H1 (cell line): Measurements from ENCODE around the gene C2orf72. TPM values are rescaled to one million over a fixed set of nuclear protein-coding genes. Genes with fewer than 3 reads are reported as not detected.

Source experiments
- CTCF ChIA-PET: fragments of 300-600 bp; sonication (Branson Sonifier 250); formaldehyde crosslinking; loops from one replicate; lab custom pipeline; 2021; ENCODE audit not compliant: partially characterized antibody; lab: Charles Lee
- POLR2A ChIA-PET: fragments of 300-600 bp; sonication (Branson Sonifier 250); formaldehyde crosslinking; loops from one replicate; lab custom pipeline; 2021; ENCODE audit warnings: inconsistent platforms; ENCODE audit not compliant: partially characterized antibody; lab: Charles Lee
- DNase-seq, 2 experiments: peaks; one replicate each; pipeline versions ENCODE4 v3.0.0 to v3.0.0-alpha.2; 2010 to 2022; ENCODE audit warnings: low spot score in 2 of 2, low read depth in 1 of 2, mixed read lengths in 1 of 2
- FAIRE-seq: peaks from 2 replicates; lab custom pipeline; 2011; peaks lifted over from hg19 to GRCh38; lab: Jason Lieb, UNC
- H2AFZ ChIP-seq: 2 replicates; pipeline ENCODE4 v1.8.1; 2012; ENCODE audit warnings: low read length, inconsistent platforms
- H2AK5ac ChIP-seq: 2 replicates; pipeline ENCODE4 v1.6.1; 2013; ENCODE audit warnings: low read depth, low read length
- H2BK120ac ChIP-seq: replicated peaks from 2 replicates; pipeline ENCODE3; 2013; ENCODE audit warnings: low read depth, low read length, inconsistent platforms
- H2BK12ac ChIP-seq: 2 replicates; pipeline ENCODE4 v1.6.1; 2013; ENCODE audit warnings: low read depth, low read length
- H2BK15ac ChIP-seq: 2 replicates; pipeline ENCODE4 v1.6.1; 2013; ENCODE audit warnings: low read length
- H2BK20ac ChIP-seq: 2 replicates; pipeline ENCODE4 v1.6.1; 2013; ENCODE audit warnings: low read length
- H2BK5ac ChIP-seq: 2 replicates; pipeline ENCODE4 v1.6.1; 2013; ENCODE audit warnings: low read depth, low read length
- H3K14ac ChIP-seq: 2 replicates; pipeline ENCODE4 v1.6.1; 2013; ENCODE audit warnings: inconsistent platforms; ENCODE audit not compliant: insufficient read length
- H3K18ac ChIP-seq: 2 replicates; pipeline ENCODE4 v1.6.1; 2013; ENCODE audit warnings: low read length; ENCODE audit errors: extremely low read depth
- H3K23ac ChIP-seq: 2 replicates; pipeline ENCODE4 v1.6.1; 2013; ENCODE audit warnings: inconsistent platforms; ENCODE audit not compliant: insufficient read length
- H3K23me2 ChIP-seq: 2 replicates; pipeline ENCODE4 v1.6.1; 2013; ENCODE audit warnings: low read depth, low read length
- H3K27ac ChIP-seq: 2 replicates; pipeline ENCODE4 v1.6.1; 2011; ENCODE audit warnings: low read depth, low read length, inconsistent platforms
- H3K27me3 ChIP-seq, 4 experiments: replicated peaks in 1 of 4; 1 replicate in 1 of 4; 2 replicates in 3 of 4; pipeline versions ENCODE4 v1.6.1 to v1.8.1; 2011 to 2013; ENCODE audit warnings: low read length in 3 of 4, mild to moderate bottlenecking in 3 of 4, inconsistent platforms in 2 of 4, mixed read lengths in 2 of 4, moderate library complexity in 1 of 4; ENCODE audit not compliant: control insufficient read depth in 3 of 4, insufficient read depth in 3 of 4; ENCODE audit errors: extremely low read depth in 1 of 4
- H3K36me3 ChIP-seq, 4 experiments: 2 replicates each; pipeline versions ENCODE4 v1.6.1 to v1.8.1; 2011 to 2013; ENCODE audit warnings: mild to moderate bottlenecking in 4 of 4, low read length in 3 of 4, moderate library complexity in 2 of 4, control low read depth in 1 of 4, inconsistent platforms in 1 of 4; ENCODE audit not compliant: insufficient read depth in 4 of 4, control insufficient read depth in 2 of 4
- H3K4ac ChIP-seq: replicated peaks from 2 replicates; pipeline ENCODE3; 2013; ENCODE audit warnings: low read length, low read depth, mixed read lengths, inconsistent platforms; ENCODE audit not compliant: insufficient read length
- H3K4me1 ChIP-seq, 4 experiments: replicated peaks in 1 of 4; 1 replicate in 1 of 4; 2 replicates in 3 of 4; pipeline versions ENCODE4 v1.6.1 to v1.8.1; 2011 to 2013; ENCODE audit warnings: low read length in 3 of 4, inconsistent platforms in 2 of 4, mixed read lengths in 1 of 4; ENCODE audit not compliant: insufficient read depth in 4 of 4, control insufficient read depth in 3 of 4
- H3K4me2 ChIP-seq, 2 experiments: 2 replicates each; pipeline versions ENCODE4 v1.6.1 to v1.8.1; 2011 to 2013; ENCODE audit warnings: low read depth in 2 of 2, low read length in 2 of 2, control low read depth in 1 of 2, inconsistent platforms in 1 of 2, mild to moderate bottlenecking in 1 of 2; ENCODE audit not compliant: insufficient read depth in 1 of 2
- H3K4me3 ChIP-seq, 4 experiments: fragments of 200-600, 300-600 bp in 1 of 4; sonication (generic), shearing (Covaris generic), sonication (Bioruptor Twin) in 1 of 4; 2 replicates each; pipeline versions ENCODE4 v1.5.1 to v1.8.1; 2011 to 2016; ENCODE audit warnings: low read length in 4 of 4, low read depth in 3 of 4, control low read depth in 2 of 4, inconsistent platforms in 2 of 4, mild to moderate bottlenecking in 2 of 4, mixed read lengths in 1 of 4, moderate library complexity in 1 of 4; ENCODE audit not compliant: insufficient read depth in 2 of 4; ENCODE audit errors: extremely low read depth in 1 of 4
- H3K56ac ChIP-seq: replicated peaks from 2 replicates; pipeline ENCODE3; 2013; ENCODE audit warnings: low read depth, mild to moderate bottlenecking, mixed read lengths, low read length, inconsistent platforms; ENCODE audit not compliant: insufficient read length
- H3K79me1 ChIP-seq: 2 replicates; pipeline ENCODE4 v1.6.1; 2013; ENCODE audit warnings: low read depth, low read length, control low read depth
- H3K79me2 ChIP-seq, 2 experiments: 2 replicates each; pipeline versions ENCODE4 v1.6.1 to v1.8.1; 2012 to 2013; ENCODE audit warnings: low read length in 2 of 2, mild to moderate bottlenecking in 2 of 2, inconsistent platforms in 1 of 2; ENCODE audit not compliant: insufficient read depth in 2 of 2, control insufficient read depth in 1 of 2
- H3K9ac ChIP-seq, 4 experiments: replicated peaks in 1 of 4; 1 replicate in 1 of 4; 2 replicates in 3 of 4; pipeline versions ENCODE4 v1.6.1 to v1.8.1; 2011 to 2013; ENCODE audit warnings: low read depth in 3 of 4, low read length in 3 of 4, control low read depth in 2 of 4, mild to moderate bottlenecking in 2 of 4, moderate library complexity in 2 of 4, inconsistent platforms in 1 of 4; ENCODE audit errors: extremely low read depth in 1 of 4
- H3K9me3 ChIP-seq, 2 experiments: 2 replicates each; pipeline versions ENCODE4 v1.6.1 to v1.8.1; 2012 to 2013; ENCODE audit warnings: mild to moderate bottlenecking in 2 of 2, moderate library complexity in 2 of 2, control low read depth in 1 of 2, inconsistent platforms in 1 of 2, low read depth in 1 of 2, low read length in 1 of 2, mixed read lengths in 1 of 2; ENCODE audit not compliant: insufficient read depth in 2 of 2
- H4K20me1 ChIP-seq, 2 experiments: replicated peaks in 1 of 2; 2 replicates each; pipeline versions ENCODE3 to v1.8.1; 2011 to 2013; ENCODE audit warnings: inconsistent platforms in 2 of 2, low read length in 2 of 2, mild to moderate bottlenecking in 1 of 2; ENCODE audit not compliant: insufficient read depth in 2 of 2, control insufficient read depth in 1 of 2
- H4K5ac ChIP-seq: 2 replicates; pipeline ENCODE4 v1.6.1; 2013; ENCODE audit warnings: low read length, low read depth, mixed read lengths, inconsistent platforms; ENCODE audit not compliant: insufficient read length
- H4K8ac ChIP-seq: 2 replicates; pipeline ENCODE4 v1.8.0; 2013; ENCODE audit warnings: mild to moderate bottlenecking, moderate library complexity, low read length, inconsistent platforms; ENCODE audit not compliant: insufficient read depth; ENCODE audit errors: extremely low read depth
- H4K91ac ChIP-seq: replicated peaks from 2 replicates; pipeline ENCODE3; 2013; ENCODE audit warnings: low read length, mixed read lengths, inconsistent platforms; ENCODE audit not compliant: insufficient read length
- CBX5 ChIP-seq: fragments of 300-800, 300-1000 bp; sonication (generic); IDR thresholded peaks from 2 replicates; pipeline ENCODE4 v1.7.1; 2016; ENCODE audit warnings: antibody characterized with exemption, low read length, low read depth
- CHD1 ChIP-seq: IDR thresholded peaks from 2 replicates; pipeline ENCODE4 v1.6.1; 2012; ENCODE audit warnings: low read depth, low read length, improper control_type of control experiment
- CHD2 ChIP-seq: IDR thresholded peaks from 2 replicates; pipeline ENCODE4 v1.6.1; 2012; ENCODE audit warnings: low read length, improper control_type of control experiment
- EZH2 ChIP-seq: fragments of 200-600 bp; sonication (generic); IDR thresholded peaks from 2 replicates; pipeline ENCODE4 v1.7.1; 2012; ENCODE audit warnings: low read depth, mild to moderate bottlenecking, moderate library complexity, low read length, inconsistent platforms; ENCODE audit not compliant: severe bottlenecking
- HDAC2 ChIP-seq, 2 experiments: fragments of 300-600 bp in 1 of 2; sonication (generic) in 1 of 2; IDR thresholded peaks; 2 replicates each; pipeline ENCODE4 v1.6.1; 2011 to 2012; ENCODE audit warnings: low read depth in 2 of 2, low read length in 2 of 2, mild to moderate bottlenecking in 2 of 2, moderate library complexity in 2 of 2, borderline replicate concordance in 1 of 2, inconsistent platforms in 1 of 2
- JUND ChIP-seq: IDR thresholded peaks from 2 replicates; pipeline ENCODE4 v1.6.1; 2011; ENCODE audit warnings: mild to moderate bottlenecking, improper control_type of control experiment, low read length
- KDM5A ChIP-seq: fragments of 200-600 bp; IDR thresholded peaks from 2 replicates; pipeline ENCODE4 v1.7.1; 2012; ENCODE audit warnings: mild to moderate bottlenecking, low read length, inconsistent platforms, mixed read lengths
- POLR2A ChIP-seq, 2 experiments: IDR thresholded peaks; 1 replicate in 1 of 2; 2 replicates in 1 of 2; pipeline ENCODE4 v1.6.1; 2011; ENCODE audit warnings: low read depth in 2 of 2, low read length in 2 of 2, mild to moderate bottlenecking in 2 of 2; ENCODE audit errors: control extremely low read depth in 1 of 2
- RAD21 ChIP-seq, 2 experiments: IDR thresholded peaks in 1 of 2; conservative IDR thresholded peaks in 1 of 2; 2 replicates each; pipeline ENCODE4 v1.6.1; 2011; ENCODE audit warnings: low read depth in 2 of 2, low read length in 2 of 2, improper control_type of control experiment in 1 of 2, inconsistent platforms in 1 of 2, mild to moderate bottlenecking in 1 of 2, moderate library complexity in 1 of 2
- RXRA ChIP-seq: IDR thresholded peaks from 2 replicates; pipeline ENCODE4 v1.6.1; 2011; ENCODE audit warnings: low read depth, mild to moderate bottlenecking, low read length, moderate library complexity; ENCODE audit not compliant: insufficient read depth
- SIRT6 ChIP-seq: IDR thresholded peaks from one replicate; pipeline ENCODE4 v1.7.1; 2012; ENCODE audit warnings: low read length, inconsistent platforms
- SP1 ChIP-seq: IDR thresholded peaks from 2 replicates; pipeline ENCODE4 v1.6.1; 2011; ENCODE audit warnings: low read depth, low read length
- SP2 ChIP-seq: IDR thresholded peaks from 2 replicates; pipeline ENCODE4 v1.6.1; 2012; ENCODE audit warnings: mild to moderate bottlenecking, low read length, inconsistent platforms
- SUZ12 ChIP-seq: fragments of 200-600 bp; sonication (generic); IDR thresholded peaks from 2 replicates; pipeline ENCODE4 v1.6.1; 2012; ENCODE audit warnings: mild to moderate bottlenecking, inconsistent platforms, low read length, moderate library complexity, mixed read lengths
- WGBS, 2 experiments: shearing (Covaris generic) in 1 of 2; methylation state at CpG; one replicate each; pipeline versions ENCODE4 v1.1.6 to v1.1.7; 2013 to 2015; ENCODE audit warnings: low lambda C conversion rate in 2 of 2, mixed read lengths in 2 of 2, inconsistent platforms in 1 of 2, low coverage in 1 of 2, missing lambda C conversion rate in 1 of 2; ENCODE audit not compliant: insufficient replicate concordance in 2 of 2, insufficient coverage in 1 of 2, insufficient read length in 1 of 2; ENCODE audit errors: extremely low coverage in 1 of 2, missing lambda C conversion rate in 1 of 2; 5-methylcytosine and 5-hydroxymethylcytosine counted together
- polyA plus RNA-seq, 7 experiments: library from polyadenylated mRNA; depleted of rRNA in 3 of 7; stranded (reverse) in 5 of 7; unstranded in 2 of 7; fragments of >200 nt in 5 of 7; fragments of 200-250 nt in 2 of 7; gene quantifications; 1 replicate in 5 of 7; 2 replicates in 1 of 7; 4 replicates in 1 of 7; pipeline versions ENCODE4 v1.2.1 to v1.2.3, GENCODE V29; 2011 to 2013; ENCODE audit warnings: missing spikeins in 2 of 7, mixed read lengths in 2 of 7
- total RNA-seq: library from RNA; stranded (reverse); fragmentation: NEBNext Ultra II Directional; extraction: Animal tissue kit (Norgen Biotek cat#: 25700); gene quantifications from 2 replicates; pipeline ENCODE4 v1.2.1, GENCODE V29; 2021

Gene C2orf72
- total and polyA plus RNA-seq, 2 of the 8 experiments (the other 6 are each of a cell fraction or from before 2014, with no cell fraction given), result 1.1 to 1.7 TPM

DNA sequence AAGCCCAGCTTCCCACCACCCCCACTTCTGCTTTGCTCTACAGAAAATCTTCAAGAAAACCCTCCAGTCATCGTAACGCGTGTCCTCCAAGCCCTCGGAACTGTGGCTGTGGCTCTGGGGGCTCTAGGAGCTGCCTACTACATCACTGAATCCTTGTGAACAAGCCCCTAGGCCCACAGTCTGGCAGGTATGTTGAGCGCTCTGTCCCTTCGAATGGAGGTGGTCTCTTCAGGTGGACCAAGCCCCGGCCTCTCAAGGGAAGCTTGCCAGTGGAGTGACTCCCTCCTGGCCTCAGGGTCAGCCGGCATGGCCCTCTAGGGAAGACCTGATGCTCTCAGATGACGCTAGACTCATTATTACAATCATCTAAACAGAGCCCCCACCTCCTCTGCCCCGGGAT, 34.7 kb upstream of the C2orf72 start:
- CTCF ChIA-PET, result interaction anchor here (1.6 to 2.1 kb wide), 3 partner anchors 19 to 36 kb away, joined by 4 to 5 read pairs (median 4); no protein-coding TSS in a partner anchor
- FAIRE-seq, result no peak
- no peak overlapping the region for H2AK5ac ChIP-seq
- peaks cover 10% of the 10 kb centered on the region; the same call in 1 of the 2 replicates for H3K23me2 ChIP-seq
- POLR2A ChIA-PET, result no interaction called here
- no peak overlapping the region for H3K56ac ChIP-seq
- H4K5ac ChIP-seq, result no peak overlapping the region
- no peak overlapping the region for H3K23ac ChIP-seq
- H3K4me2 ChIP-seq, result no peak overlapping the region
- no peak overlapping the region for H2BK15ac ChIP-seq
- H3K9me3 ChIP-seq, result peaks cover 3% of the 10 kb centered on the region in 2 experiments; a peak in 1 of 4 replicates
- no peak overlapping the region for H3K4ac ChIP-seq
- 95% methylated on average over 10 of the region's 10 CpGs; no CpG with 5 or more reads in 1 of the 2 experiments for WGBS, 2 experiments
- no peak overlapping the region for H2AFZ ChIP-seq
- no peak overlapping the region for H4K91ac ChIP-seq
- H3K27me3 ChIP-seq, result peaks cover 0 to 6% (median 3%) of the 10 kb centered on the region in 4 experiments; a peak in 3 of 7 replicates
- no peak overlapping the region for H2BK120ac ChIP-seq
- no peak for TF ChIP-seq RXRA
- TF ChIP-seq HDAC2 (IDR thresholded peaks at IDR 0.05; ENCODE audit: borderline replicate concordance in 1 of 2, low read depth in 2 of 2, low read length in 2 of 2), result no peak
- no peak for TF ChIP-seq CBX5
- TF ChIP-seq JUND, result no peak
- TF ChIP-seq SP1, result no peak
- TF ChIP-seq CHD2, result no peak
- TF ChIP-seq POLR2A (IDR thresholded peaks at IDR 0.05; ENCODE audit: control extremely low read depth in 1 of 2, low read depth in 2 of 2, low read length in 2 of 2), result no peak
- TF ChIP-seq CHD1, result no peak
- TF ChIP-seq KDM5A, result no peak
- TF ChIP-seq RAD21 (IDR thresholded peaks at IDR 0.05 in 1 of 2, conservative IDR thresholded peaks at IDR 0.05 in 1 of 2; ENCODE audit: low read depth in 2 of 2, low read length in 2 of 2), result no peak
- no peak for TF ChIP-seq SIRT6
- TF ChIP-seq SUZ12, result no peak
- no peak for TF ChIP-seq SP2
- TF ChIP-seq EZH2, result no peak
- TF ChIP-seq, all 59 proteins: peak for 0
- DNase-seq, result no peak
- Histone ChIP-seq H3K14ac (no peak overlapping the region), H3K4me1 (no peaks in the 10 kb centered on the region; a peak in 2 of 7 replicates), H2BK5ac (no peak overlapping the region), H3K9ac (no peak overlapping the region), H2BK20ac (no peak overlapping the region), H3K18ac (no peak overlapping the region), H2BK12ac (peak overlapping the region; percentile 23; the same call in 1 of the 2 replicates), H3K79me2 (no peaks in the 10 kb centered on the region), H3K79me1 (no peaks in the 10 kb centered on the region), H4K8ac (no peak overlapping the region), H4K20me1 (peaks cover 0 to 2% of the 10 kb centered on the region in 2 experiments), H3K36me3 (no peaks in the 10 kb centered on the region), H3K27ac (no peak overlapping the region), H3K4me3 (no peak overlapping the region)
